Tibial nerve (tissue), 4 donors: ENCODE measurements around the gene ACTC1. TPM values are rescaled to one million over a fixed set of nuclear protein-coding genes. Genes with fewer than 3 reads are reported as not detected.

Experiments
- DNase-seq, 2 donors: peaks; one replicate each; pipeline ENCODE4 v3.0.0-alpha.2; 2019; ENCODE audit warnings: low spot score in 2 of 2
- H3K27ac ChIP-seq, 4 donors: fragments of 200-600 bp; sonication (generic) in 3 of 4; one replicate each; pipeline ENCODE4 v1.5.1; 2017 to 2019; ENCODE audit warnings: mild to moderate bottlenecking in 1 of 4
- H3K27me3 ChIP-seq, 2 donors: fragments of 200-600 bp; sonication (generic) in 1 of 2; one replicate each; pipeline versions ENCODE4 v1.5.1 to v1.6.0; 2017 to 2019
- H3K36me3 ChIP-seq, 3 donors: fragments of 200-600 bp; sonication (generic); one replicate each; pipeline ENCODE4 v1.5.1; 2018 to 2019
- H3K4me1 ChIP-seq, 4 donors: fragments of 200-600 bp; sonication (generic) in 3 of 4; one replicate each; pipeline ENCODE4 v1.5.1; 2017 to 2019
- H3K4me3 ChIP-seq, 4 donors: fragments of 200-600 bp; sonication (generic) in 3 of 4; one replicate each; pipeline ENCODE4 v1.5.1; 2017 to 2019; ENCODE audit warnings: mild to moderate bottlenecking in 1 of 4, moderate library complexity in 1 of 4
- H3K9me3 ChIP-seq, 4 donors: fragments of 200-600 bp; sonication (generic) in 3 of 4; one replicate each; pipeline ENCODE4 v1.5.1; 2017 to 2019
- EP300 ChIP-seq, 2 donors: sonication (generic); formaldehyde crosslinking; IDR thresholded peaks; one replicate each; pipeline ENCODE4 v1.6.1; 2017; ENCODE audit warnings: antibody characterized with exemption in 2 of 2, mild to moderate bottlenecking in 1 of 2
- POLR2A ChIP-seq, 2 donors: fragments of 450-650 bp; IDR thresholded peaks; one replicate each; pipeline ENCODE4 v1.6.1; 2017; ENCODE audit warnings: antibody characterized with exemption in 2 of 2, mild to moderate bottlenecking in 2 of 2, moderate library complexity in 2 of 2
- WGBS, 2 donors: methylation state at CpG; one replicate each; pipeline ENCODE4 v1.1.5; 2018; 5-methylcytosine and 5-hydroxymethylcytosine counted together
- total RNA-seq, 4 donors: library from RNA; depleted of rRNA; stranded (reverse); fragments of >200 nt; gene quantifications; one replicate each; pipeline ENCODE4 v1.1.0, GENCODE V29; 2016
- TF ChIP-seq, protein P1 (sequence below), 5 experiments: fragments of 200-600 bp in 3 of 5; fragments of 450-650 bp in 2 of 5; sonication (generic) in 3 of 5; IDR thresholded peaks; one replicate each; pipeline ENCODE4 v1.5.1; 2016 to 2019; ENCODE audit warnings: antibody characterized with exemption in 5 of 5, mild to moderate bottlenecking in 3 of 5, moderate library complexity in 2 of 5

The ACTC1 gene
- total RNA-seq, 4 donors from 2014 or later, result 1.1 to 2.1 TPM; not detected in 2

- Histone ChIP-seq H3K27ac (no peak within 1 kb of the TSS), H3K36me3 (no peaks in the 10 kb centered on the region), H3K4me1 (peaks cover 0 to 13% (median 0%) of the 10 kb centered on the region in 4 donors), H3K4me3 (peak within 1 kb of the TSS in 2 of 4 donors; percentile 9 to 30), H3K9me3 (peaks cover 0 to 5% (median 0%) of the 10 kb centered on the region in 4 donors), H3K27me3 (peaks cover 0 to 67% of the 10 kb centered on the region in 2 donors)
- TF ChIP-seq EP300 (IDR thresholded peaks at IDR 0.05), result no peak
- TF ChIP-seq, protein P1, sequence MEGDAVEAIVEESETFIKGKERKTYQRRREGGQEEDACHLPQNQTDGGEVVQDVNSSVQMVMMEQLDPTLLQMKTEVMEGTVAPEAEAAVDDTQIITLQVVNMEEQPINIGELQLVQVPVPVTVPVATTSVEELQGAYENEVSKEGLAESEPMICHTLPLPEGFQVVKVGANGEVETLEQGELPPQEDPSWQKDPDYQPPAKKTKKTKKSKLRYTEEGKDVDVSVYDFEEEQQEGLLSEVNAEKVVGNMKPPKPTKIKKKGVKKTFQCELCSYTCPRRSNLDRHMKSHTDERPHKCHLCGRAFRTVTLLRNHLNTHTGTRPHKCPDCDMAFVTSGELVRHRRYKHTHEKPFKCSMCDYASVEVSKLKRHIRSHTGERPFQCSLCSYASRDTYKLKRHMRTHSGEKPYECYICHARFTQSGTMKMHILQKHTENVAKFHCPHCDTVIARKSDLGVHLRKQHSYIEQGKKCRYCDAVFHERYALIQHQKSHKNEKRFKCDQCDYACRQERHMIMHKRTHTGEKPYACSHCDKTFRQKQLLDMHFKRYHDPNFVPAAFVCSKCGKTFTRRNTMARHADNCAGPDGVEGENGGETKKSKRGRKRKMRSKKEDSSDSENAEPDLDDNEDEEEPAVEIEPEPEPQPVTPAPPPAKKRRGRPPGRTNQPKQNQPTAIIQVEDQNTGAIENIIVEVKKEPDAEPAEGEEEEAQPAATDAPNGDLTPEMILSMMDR (IDR thresholded peaks at IDR 0.05), result no peak
- no peak for TF ChIP-seq POLR2A (IDR thresholded peaks at IDR 0.05)
- WGBS, 2 donors, result 2% methylated on average over 69 to 76 of the region's 81 CpGs
- DNase-seq, result no peak
Observed at GRCh38 chr15:34754674-34755418, 40.5 kb downstream of the ACTC1 start, which contains the start of gene GJD2. TSS of gene GJD2 (minus strand) at chr15:34754998. CDS start at chr15:34754488, 510 bp downstream.

- TF ChIP-seq EP300 (IDR thresholded peaks at IDR 0.05), result no peak
- no peak for TF ChIP-seq POLR2A (IDR thresholded peaks at IDR 0.05)
- TF ChIP-seq, protein P1 (IDR thresholded peaks at IDR 0.05), result no peak
- Histone ChIP-seq H3K4me3 (no peak overlapping the region), H3K36me3 (no peaks in the 10 kb centered on the region), H3K4me1 (peaks cover 0 to 13% (median 0%) of the 10 kb centered on the region in 4 donors), H3K27ac (no peak overlapping the region), H3K27me3 (peaks cover 0 to 67% of the 10 kb centered on the region in 2 donors), H3K9me3 (peaks cover 0 to 5% (median 0%) of the 10 kb centered on the region in 4 donors)
- 3 to 9% methylated on average over 17 to 26 of the region's 27 CpGs for WGBS, 2 donors
- no peak for DNase-seq
Observed at GRCh38 chr15:34754171-34754601, 41.2 kb downstream of the ACTC1 start.

DNA sequence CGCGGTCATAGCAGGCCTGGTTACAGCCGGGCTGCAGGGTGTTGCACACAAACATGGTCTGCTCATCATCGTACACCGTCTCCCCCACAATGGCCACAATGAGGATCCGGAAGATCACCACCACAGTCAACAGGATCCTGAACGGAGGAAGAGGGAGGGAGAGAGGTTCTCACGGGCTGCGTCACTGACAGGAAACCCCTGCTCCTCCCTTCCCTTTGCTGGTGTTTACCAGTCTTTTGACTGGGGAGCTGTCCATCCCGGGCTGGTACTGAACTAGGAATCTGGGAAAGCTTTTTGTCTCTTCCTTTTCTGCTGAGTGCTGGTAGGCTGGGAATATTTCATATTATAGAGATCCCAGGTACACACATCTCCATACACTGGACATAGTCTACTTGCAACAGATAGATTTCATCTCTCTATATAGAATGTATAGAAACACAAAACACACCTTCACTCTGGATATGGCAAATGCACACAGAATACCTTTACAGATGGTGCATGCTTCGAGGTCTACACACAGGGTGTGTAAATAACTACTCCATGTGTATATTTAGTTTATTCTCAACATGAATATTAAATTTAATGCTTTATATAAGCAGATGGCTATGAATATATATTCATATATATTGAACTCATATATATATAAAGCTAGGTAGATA lies 42.0 kb downstream of the ACTC1 start:
- TF ChIP-seq, protein P1 (IDR thresholded peaks at IDR 0.05), result no peak
- TF ChIP-seq EP300 (IDR thresholded peaks at IDR 0.05) (no peak), POLR2A (IDR thresholded peaks at IDR 0.05) (no peak)

GRCh38 chr15:34749691-34750090 lies 45.7 kb downstream of the ACTC1 start:
- WGBS, 2 donors, result 62 to 74% methylated on average over 4 of the region's 4 CpGs
- H3K4me3 ChIP-seq, result no peak overlapping the region
- H3K27ac ChIP-seq, result no peak overlapping the region
- H3K4me1 ChIP-seq, result peaks cover 0 to 6% (median 0%) of the 10 kb centered on the region in 4 donors
- no peaks in the 10 kb centered on the region for H3K36me3 ChIP-seq
- peaks cover 0 to 32% of the 10 kb centered on the region in 2 donors for H3K27me3 ChIP-seq
- DNase-seq, result no peak
- H3K9me3 ChIP-seq, result peaks cover 0 to 5% (median 0%) of the 10 kb centered on the region in 4 donors
- TF ChIP-seq EP300 (IDR thresholded peaks at IDR 0.05) (no peak), POLR2A (IDR thresholded peaks at IDR 0.05) (no peak)
- TF ChIP-seq, protein P1 (IDR thresholded peaks at IDR 0.05), result no peak

More for the DNA sequence above, 42.0 kb downstream of the ACTC1 start:
- Histone ChIP-seq H3K36me3 (no peaks in the 10 kb centered on the region), H3K9me3 (peaks cover 0 to 5% (median 0%) of the 10 kb centered on the region in 4 donors), H3K4me1 (peaks cover 0 to 13% (median 0%) of the 10 kb centered on the region in 4 donors), H3K27me3 (peaks cover 0 to 65% of the 10 kb centered on the region in 2 donors), H3K27ac (no peak overlapping the region), H3K4me3 (no peak overlapping the region)
- DNase-seq, result no peak
- 30 to 34% methylated on average over 11 of the region's 11 CpGs for WGBS, 2 donors

Other genes starting within 250 kb of the ACTC1 start
- gene GOLGA8B, start 211.9 kb downstream of the ACTC1 start, total RNA-seq, result 100 to 1,000 TPM; 129 to 312 (median 147) TPM
- not detected for gene GJD2, start 40.6 kb downstream of the ACTC1 start, total RNA-seq
- gene AQR, start 174.2 kb upstream of the ACTC1 start, total RNA-seq, result 10 to 100 TPM; 18.8 to 24.9 (median 23.9) TPM
- gene ZNF770, start 192.7 kb upstream of the ACTC1 start, total RNA-seq, result 10 to 100 TPM; 15.0 to 23.0 (median 19.9) TPM